ENCODE measurements around the gene HRH4.

DNA sequence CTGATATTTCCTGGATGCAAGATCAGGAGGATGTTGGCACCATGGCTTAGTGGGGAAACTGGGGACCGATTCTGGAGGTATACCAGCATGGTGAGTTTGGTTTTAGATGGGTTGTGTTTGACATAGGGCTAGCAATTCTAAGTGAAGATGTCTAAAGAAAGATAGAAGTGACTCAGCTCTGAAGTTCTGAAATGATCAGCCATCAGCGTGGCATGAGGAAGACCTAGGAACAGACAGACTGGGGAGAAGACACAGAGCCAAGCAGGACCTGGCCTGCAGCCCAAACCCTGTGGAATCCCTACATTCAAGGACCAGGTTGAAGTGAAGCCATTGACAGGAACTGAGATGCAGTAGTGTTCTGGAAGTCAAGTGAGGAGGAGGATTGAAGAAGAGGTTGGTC is 39.8 kb downstream of the HRH4 start:
- TF ChIP-seq POLR2A (IDR thresholded peaks at IDR 0.05; ENCODE audit: low read depth, low read length) (no peak), TAF1 (IDR thresholded peaks at IDR 0.05; ENCODE audit: low read depth, low read length) (no peak), POLR2AphosphoS5 (IDR thresholded peaks at IDR 0.05; ENCODE audit: low read depth, low read length) (no peak), SPI1 (IDR thresholded peaks at IDR 0.05; ENCODE audit: low read depth, low read length) (no peak), PAX5 (IDR thresholded peaks at IDR 0.05; ENCODE audit: insufficient read depth, low read length, severe bottlenecking) (no peak)
